Transverse colon (tissue), 4 donors: ENCODE measurements around the gene DPEP3.

ENCODE experiments used
- EP300 ChIP-seq: sonication (generic); formaldehyde crosslinking; IDR thresholded peaks from one replicate; pipeline ENCODE4 v1.6.1; 2017; ENCODE audit warnings: antibody characterized with exemption, low read depth
- POLR2A ChIP-seq: fragments of 450-650 bp; IDR thresholded peaks from one replicate; pipeline ENCODE4 v1.6.1; 2016; ENCODE audit warnings: antibody characterized with exemption, mild to moderate bottlenecking, moderate library complexity
- POLR2AphosphoS5 ChIP-seq, 3 donors: sonication (generic); formaldehyde crosslinking; IDR thresholded peaks; one replicate each; pipeline ENCODE4 v1.6.1; 2016; ENCODE audit warnings: antibody characterized with exemption in 3 of 3
- TF ChIP-seq, protein P1 (sequence below), 5 experiments: fragments of 200-600 bp in 3 of 5; fragments of 450-650 bp in 2 of 5; sonication (generic) in 3 of 5; IDR thresholded peaks; 1 replicate in 2 of 5; 2 replicates in 3 of 5; pipeline ENCODE4 v1.5.1; 2016 to 2017; ENCODE audit warnings: antibody characterized with exemption in 5 of 5, inconsistent platforms in 3 of 5, mild to moderate bottlenecking in 2 of 5, moderate library complexity in 1 of 5

DNA sequence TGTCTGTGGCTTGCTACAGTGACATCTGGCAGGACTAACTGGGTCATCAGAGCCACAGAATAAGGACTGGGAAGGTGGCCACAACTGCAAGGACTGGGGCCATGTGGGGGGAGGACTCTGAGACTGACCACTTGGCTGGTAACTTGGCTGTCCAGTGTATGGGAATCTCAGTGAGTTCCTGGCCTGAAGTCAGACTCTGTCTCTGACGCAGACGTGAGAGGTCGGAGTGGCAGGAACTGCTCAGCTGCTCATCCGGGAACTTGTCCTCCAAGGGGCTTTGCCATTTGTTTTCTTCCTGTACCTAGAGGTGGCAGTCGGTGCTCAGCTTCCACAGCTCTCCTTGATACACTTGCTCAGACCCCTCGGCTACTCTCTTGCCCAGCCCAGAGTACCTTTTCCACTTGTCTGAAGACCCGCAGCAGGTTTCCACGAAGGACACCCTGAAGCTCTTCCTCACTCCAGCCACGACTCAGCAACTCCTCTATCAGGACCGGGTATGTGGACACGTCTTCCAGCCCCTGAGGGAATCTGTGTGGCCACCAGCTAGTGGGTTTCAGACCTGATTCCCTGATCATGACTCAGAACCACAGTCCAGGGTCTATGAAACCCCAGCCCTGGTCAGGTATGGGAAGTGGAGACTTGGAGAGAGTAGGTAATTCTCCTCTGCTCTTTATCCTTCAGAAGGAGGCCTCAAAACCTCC is 7.3 kb upstream of the DPEP3 start:
- TF ChIP-seq, protein P1, sequence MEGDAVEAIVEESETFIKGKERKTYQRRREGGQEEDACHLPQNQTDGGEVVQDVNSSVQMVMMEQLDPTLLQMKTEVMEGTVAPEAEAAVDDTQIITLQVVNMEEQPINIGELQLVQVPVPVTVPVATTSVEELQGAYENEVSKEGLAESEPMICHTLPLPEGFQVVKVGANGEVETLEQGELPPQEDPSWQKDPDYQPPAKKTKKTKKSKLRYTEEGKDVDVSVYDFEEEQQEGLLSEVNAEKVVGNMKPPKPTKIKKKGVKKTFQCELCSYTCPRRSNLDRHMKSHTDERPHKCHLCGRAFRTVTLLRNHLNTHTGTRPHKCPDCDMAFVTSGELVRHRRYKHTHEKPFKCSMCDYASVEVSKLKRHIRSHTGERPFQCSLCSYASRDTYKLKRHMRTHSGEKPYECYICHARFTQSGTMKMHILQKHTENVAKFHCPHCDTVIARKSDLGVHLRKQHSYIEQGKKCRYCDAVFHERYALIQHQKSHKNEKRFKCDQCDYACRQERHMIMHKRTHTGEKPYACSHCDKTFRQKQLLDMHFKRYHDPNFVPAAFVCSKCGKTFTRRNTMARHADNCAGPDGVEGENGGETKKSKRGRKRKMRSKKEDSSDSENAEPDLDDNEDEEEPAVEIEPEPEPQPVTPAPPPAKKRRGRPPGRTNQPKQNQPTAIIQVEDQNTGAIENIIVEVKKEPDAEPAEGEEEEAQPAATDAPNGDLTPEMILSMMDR (IDR thresholded peaks at IDR 0.05), result no peak
- TF ChIP-seq POLR2A (no peak), POLR2AphosphoS5 (IDR thresholded peaks at IDR 0.05) (no peak), EP300 (no peak)
